ENCODE data around the gene ENDOV.

The ENDOV gene

DNA sequence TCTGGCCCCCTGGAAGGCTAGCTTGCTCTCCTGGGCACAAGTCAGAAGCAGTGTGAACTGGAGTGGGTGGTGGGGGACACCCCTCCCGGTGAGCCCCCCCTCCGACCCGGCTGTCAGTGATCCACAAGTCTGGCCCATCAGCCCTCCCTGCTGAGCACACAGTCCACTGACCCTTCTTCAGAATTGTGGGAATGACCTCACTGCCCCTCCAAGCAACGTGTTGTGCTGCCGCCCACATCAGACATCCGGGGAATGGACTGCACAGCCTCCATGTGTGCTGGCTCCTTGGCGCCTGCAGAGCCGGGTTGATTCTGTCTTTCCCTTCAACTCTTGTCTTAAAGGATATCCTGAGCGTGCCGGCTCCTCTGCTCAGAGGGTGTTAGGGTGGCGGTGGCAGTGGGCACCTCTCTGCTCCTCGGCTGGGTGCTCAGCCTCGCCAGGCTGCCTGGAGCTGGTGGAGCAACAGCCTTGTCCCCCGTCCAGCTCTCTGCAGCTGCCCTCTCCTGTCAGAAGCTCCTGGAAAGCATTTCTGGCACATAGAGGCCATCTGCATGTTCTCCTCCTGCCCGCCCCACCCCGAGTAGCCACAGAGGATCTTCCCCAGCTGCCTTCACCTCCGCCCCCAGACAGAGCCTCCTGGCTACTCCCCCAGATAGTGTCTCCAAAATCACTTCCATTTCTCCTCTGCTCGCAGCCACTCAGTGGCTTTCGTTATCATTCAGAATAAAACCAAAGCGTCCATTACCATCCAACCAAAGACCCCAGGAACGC, 41.7 kb downstream of the ENDOV start:
- in situ Hi-C loops (cut with MboI; ENCODE audit: low pct_unique_long_range_greater_than_20kb, low sequenced_read_pairs): no loop called here
- no peak for DNase-seq

DNA sequence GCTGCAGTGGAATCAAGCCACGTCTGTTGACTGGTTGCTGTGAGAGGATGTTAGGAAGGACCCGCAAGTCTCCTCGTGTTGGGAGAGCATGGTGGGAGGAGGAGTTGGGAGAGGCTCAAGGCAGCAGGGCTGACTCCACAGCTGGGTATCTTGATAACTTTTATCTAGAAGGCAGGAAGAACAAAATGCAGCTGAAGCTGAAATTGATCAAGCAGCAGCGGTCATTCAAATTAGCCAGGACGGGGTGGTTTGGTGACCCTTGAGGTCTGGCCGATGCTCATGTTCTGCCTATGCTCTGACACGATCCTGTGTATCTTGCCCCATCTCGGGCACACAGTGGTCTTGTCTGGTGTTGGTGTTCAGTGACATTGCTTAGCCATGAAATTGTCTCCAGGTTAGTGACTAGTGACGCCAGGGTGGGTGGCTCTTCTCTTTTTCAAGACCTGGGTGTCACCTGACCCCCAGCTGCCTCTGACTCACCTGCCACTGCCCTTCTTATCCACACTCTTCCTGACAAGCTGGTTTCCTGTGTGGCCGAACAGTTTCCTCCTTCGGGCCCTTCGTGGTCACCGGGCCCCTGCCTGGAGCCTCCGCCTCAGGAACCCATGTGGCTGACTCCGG, 42.4 kb downstream of the ENDOV start:
- in situ Hi-C loops (cut with MboI; ENCODE audit: low pct_unique_long_range_greater_than_20kb, low sequenced_read_pairs): no loop called here
- peak; percentile 31 for DNase-seq

DNA sequence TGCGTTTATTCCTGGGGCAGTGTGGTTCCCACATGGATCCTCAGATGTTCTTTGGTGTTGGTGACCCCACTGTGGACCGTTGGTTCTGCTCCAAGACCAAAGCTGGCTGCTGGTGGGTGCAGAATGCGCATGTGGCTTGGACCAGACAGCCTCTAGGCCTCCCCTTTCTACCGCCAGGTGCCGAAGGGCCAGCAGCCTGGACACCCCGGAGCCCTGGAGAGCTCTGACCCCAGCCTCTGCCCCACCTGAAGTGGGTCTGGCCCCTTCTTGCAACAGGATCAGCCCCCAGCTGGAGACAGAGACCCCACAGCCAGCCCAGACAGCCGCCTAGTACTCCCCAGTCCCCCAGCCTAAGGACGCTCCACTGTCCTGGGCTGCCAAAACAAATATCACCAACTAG, 43.0 kb downstream of the ENDOV start:
- in situ Hi-C loops (cut with MboI; ENCODE audit: low pct_unique_long_range_greater_than_20kb, low sequenced_read_pairs): no loop called here
- DNase-seq: no peak

DNA sequence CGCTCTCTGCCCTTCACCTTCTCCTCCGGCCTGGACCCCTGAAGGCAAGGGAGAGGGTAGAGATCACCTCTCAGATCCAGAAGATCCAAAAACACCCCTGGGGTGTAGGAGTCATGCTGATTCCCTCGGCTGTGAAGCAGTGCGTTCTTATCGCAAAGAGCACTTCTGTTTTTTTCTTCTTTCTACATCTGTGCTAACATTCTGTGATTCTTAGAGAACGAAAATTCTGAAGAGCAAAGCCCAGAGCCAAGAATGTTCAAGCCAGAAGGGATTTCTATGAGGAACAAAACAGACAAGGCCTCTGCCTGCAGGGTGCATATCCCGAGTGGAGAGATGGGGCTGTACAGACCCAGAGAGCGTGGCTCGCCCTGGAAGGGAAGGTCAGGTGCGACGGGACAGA, 44.3 kb downstream of the ENDOV start:
- in situ Hi-C loops (cut with MboI; ENCODE audit: low pct_unique_long_range_greater_than_20kb, low sequenced_read_pairs): no loop called here
- no peak for DNase-seq

DNA sequence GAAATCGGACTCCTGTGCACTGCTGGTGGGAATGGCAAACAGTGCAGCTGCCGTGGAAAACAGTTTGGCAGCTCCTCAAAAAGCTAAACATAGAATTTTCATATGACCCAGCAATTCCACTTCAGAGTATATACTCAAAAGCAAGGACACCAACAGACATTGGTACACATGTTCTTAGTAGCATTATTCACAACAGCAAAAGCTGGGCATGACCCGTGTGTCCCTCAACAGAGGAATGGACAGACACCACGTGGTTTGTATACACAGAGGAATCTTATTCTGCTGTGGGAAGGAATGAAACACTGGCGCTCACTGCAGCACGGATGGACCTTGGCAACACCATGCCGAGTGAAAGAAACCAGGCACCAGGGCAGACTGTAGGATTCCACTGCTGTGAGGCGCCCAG, 45.5 kb downstream of the ENDOV start:
- in situ Hi-C loops (cut with MboI; ENCODE audit: low pct_unique_long_range_greater_than_20kb, low sequenced_read_pairs): no loop called here
- DNase-seq: no peak

DNA sequence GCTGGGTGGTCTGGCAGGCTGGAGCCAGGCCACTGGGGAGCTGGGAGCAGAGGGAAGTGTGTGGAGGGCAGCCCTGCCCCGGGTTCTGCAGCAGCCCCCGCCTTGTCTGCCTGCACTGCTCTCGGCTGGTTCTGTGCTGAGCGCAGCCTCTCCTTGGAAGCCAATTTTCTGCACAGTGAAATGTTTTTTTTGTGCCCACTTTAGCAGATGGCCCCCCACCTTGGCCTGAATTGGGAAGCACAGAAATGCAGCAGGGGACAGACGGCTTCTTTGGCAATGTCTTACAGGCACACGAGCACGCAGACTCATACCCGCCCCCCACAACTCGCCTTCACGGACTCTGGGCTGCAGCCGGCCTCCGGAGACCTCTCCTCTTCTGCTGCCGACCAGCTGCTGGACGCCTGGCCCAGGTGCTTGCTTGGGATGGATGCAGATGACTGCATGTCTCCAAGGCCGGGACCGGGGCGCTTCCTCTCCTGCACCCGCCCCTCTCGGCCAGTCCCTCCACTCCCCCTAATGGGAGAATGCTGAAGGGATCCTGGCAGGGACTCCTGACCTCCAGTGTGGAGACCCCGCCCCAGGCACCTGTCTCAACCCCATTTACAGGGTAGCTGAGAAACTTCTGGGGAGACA, 46.7 kb downstream of the ENDOV start:
- in situ Hi-C loops (cut with MboI; ENCODE audit: low pct_unique_long_range_greater_than_20kb, low sequenced_read_pairs): no loop called here
- DNase-seq: no peak

DNA sequence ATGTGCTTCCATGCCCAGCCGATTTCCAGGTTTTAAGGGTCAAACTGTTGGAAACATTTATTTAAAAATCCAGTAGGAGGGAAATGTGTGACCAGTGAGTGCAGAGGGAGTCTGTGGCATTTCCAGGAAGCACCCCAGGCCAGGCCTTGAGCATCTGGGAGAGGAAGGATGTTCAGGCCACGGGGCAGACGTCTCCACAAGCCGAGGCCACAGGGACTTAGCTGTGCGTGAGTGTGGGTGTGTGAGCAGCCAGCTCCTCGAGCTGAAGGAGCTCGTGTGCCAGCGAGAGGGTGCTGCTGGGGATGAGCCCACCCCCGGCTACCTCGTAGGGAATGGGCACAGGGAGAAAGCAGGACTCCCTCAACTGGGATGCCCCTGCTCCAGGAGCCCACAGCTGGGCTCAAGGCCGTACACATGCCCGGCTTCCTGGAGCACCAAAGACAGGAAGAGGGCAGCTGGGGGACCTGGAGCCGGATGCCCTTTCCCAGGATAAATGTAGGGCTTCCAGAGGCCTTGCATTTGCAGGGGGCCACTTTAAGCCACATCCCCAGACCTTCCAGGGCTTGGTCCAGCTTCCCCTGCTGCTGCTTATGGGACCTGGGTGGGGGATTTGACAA, 48.9 kb downstream of the ENDOV start:
- in situ Hi-C loops (cut with MboI; ENCODE audit: low pct_unique_long_range_greater_than_20kb, low sequenced_read_pairs): no loop called here
- no peak for DNase-seq

DNA sequence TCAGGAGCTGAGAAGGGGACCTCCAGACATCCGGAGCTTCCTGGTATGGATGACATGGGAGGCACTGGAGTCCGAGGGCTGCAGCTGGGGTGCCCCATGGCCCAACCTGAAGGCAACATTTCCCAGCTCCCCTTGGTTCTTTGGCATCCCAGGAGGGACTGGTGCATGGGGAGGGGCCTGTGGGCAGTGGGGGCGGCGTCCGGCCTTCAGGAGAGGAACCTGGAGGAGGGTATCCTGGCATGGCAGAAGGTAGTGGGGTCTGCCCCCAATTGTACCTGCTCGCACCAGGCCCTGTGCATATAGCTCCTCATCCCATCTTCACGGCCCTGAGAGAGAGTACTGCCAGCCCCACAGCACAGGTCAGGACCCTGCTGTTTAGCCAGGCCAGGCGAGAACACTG, 49.5 kb downstream of the ENDOV start:
- DNase-seq: no peak
- in situ Hi-C loops (cut with MboI; ENCODE audit: low pct_unique_long_range_greater_than_20kb, low sequenced_read_pairs): no loop called here

DNA sequence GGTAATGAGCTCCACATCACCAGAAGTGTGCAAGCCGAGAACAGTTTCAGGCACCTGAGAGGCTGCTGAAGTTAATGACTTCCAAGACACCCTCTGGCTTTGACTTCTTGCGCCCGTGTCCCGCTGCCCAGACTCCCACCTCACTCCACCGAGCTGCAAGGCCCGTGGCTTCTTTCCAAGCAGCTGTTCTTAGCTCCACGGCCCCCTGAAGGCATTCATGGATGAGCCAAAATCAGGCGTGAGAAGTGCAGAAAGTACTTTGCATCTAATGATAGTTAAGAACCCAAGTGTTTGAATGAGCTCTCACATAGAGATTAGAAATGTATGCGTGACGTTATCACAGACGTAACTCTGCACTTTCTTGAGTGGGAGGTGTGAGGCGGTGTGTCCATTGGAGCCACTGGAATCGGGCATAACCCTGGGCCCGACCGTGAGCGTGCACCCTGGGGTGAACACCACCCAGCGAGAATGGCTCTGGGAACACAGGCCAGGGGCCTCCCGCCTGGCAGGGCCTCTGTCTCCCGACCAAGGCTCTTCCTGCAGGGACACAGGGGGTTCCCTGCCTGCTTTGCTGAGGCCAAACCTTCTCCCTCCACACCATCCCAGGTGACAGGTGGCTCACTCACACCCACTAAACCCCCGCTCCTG, 50.5 kb downstream of the ENDOV start:
- in situ Hi-C loops (cut with MboI; ENCODE audit: low pct_unique_long_range_greater_than_20kb, low sequenced_read_pairs): no loop called here
- no peak for DNase-seq

DNA sequence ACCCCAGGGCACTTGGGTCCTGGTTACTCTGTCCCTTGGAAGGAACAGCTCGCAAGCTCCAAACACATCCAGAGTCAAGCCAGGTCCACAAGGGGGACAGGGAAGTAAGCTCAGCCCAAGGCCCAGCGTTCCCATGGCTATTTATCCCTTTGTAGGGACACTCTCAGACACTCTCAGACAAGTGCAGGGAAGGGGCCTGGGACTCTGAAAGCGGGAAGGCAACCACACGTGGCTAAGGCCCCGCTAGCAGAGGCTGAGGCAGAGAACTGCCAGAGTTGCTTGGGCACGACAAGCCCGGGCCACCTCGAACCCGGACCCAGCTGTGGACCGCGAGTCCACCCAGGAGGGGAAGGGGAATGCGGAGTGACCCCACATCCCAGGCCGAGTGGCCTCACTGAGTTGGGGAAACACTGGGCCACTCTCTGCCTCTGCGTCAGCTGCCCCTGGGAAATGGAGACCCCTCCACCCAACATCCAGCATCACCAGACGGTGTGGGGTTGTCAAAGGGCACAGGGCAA, 51.3 kb downstream of the ENDOV start:
- DNase-seq: no peak
- in situ Hi-C loops (cut with MboI; ENCODE audit: low pct_unique_long_range_greater_than_20kb, low sequenced_read_pairs): no loop called here

DNA sequence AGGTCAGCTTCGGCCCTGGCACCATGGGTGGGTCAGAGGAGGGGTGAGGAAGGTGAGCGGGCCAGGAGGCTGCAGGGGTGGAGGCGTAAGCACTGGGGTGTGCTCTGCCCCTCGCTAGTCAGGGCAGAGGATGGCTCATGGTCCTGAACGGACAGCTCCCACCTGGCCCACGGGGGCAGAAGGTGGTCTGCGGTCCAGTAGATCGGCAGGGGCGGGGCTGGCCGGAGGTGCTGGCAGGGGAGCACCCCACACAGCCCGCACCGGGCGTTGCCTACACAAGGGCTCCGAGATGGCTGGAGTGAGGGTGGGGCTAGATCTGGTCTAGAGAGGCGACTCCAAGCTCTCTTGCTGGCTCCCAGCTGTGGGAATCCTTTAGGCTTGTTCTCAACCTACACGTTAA, 53.3 kb downstream of the ENDOV start:
- no peak for DNase-seq
- in situ Hi-C loops (cut with MboI; ENCODE audit: low pct_unique_long_range_greater_than_20kb, low sequenced_read_pairs): no loop called here

DNA sequence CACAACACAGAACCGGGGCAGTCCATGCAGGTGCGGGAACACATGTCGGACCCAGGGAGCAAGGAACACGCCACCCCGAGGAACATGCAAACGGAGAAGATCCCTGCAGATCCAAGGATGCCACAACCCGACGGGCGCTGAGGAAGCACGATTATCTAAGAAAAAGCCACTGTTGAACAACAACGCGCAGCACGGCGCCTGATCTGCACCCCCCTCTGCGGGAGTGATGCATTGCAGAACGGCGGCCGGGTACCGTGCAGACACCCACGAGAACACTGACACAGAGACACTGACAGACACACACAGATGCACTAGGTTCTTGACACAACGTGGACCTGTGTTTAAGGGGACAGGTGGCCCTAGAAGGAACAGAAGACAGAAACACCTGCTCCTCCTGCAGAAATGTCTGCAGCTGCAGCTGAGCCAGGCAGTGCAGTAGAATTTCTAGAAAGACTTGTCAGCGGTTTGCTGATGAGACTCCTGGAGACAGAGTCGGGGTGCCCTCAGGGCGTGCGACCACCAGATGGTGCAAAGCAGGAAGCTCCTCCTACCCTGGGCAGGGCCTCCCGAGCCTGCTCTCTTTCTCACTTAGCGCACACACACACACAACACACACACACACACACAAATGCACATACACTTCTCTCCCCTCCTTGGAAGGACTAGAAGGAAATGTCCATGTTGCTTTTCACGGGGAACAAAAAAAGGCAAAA, 54.0 kb downstream of the ENDOV start:
- in situ Hi-C loops (cut with MboI; ENCODE audit: low pct_unique_long_range_greater_than_20kb, low sequenced_read_pairs): no loop called here
- DNase-seq: no peak

DNA sequence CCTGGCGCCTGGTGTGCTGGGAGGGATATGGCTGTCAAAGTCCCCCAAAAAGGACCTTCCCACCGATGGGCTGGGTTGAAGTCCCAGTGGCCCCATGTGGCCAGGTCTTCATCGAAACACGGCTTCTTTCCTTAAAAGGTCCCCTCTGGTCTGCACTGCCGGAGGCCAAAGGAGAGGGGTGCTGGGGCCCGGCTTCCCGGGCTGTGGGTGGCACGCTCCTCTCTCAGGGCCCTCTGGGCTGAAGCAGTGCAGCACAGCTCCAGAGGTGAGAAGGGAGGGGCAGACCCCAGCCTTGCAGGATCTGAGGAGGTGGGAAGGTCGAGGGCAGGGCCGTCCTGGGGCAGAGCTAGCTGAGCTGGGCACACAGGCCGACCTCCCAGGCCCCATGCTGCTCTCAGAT, 54.7 kb downstream of the ENDOV start:
- in situ Hi-C loops (cut with MboI; ENCODE audit: low pct_unique_long_range_greater_than_20kb, low sequenced_read_pairs): no loop called here
- no peak for DNase-seq

DNA sequence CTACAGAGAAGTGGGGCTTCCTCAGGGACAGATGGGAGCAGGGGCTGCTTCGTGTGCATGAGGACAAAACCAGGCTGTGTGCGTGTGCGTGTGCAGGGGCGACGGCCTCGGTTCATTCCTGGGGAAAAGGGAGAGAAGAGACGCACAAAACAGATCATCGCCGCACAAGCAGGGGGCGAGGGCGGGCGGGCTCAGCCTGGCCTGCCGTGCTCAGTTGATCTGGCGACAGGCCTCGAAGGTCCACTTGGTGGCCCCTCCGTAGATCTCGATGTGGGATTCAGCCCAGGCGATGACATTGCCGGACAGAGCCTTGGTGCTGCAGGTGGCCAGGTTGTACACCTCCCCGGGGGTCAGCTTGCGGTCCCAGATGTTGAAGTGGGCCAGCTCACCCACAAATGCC, 55.6 kb downstream of the ENDOV start:
- no peak for DNase-seq
- in situ Hi-C loops (cut with MboI; ENCODE audit: low pct_unique_long_range_greater_than_20kb, low sequenced_read_pairs): no loop called here

DNA sequence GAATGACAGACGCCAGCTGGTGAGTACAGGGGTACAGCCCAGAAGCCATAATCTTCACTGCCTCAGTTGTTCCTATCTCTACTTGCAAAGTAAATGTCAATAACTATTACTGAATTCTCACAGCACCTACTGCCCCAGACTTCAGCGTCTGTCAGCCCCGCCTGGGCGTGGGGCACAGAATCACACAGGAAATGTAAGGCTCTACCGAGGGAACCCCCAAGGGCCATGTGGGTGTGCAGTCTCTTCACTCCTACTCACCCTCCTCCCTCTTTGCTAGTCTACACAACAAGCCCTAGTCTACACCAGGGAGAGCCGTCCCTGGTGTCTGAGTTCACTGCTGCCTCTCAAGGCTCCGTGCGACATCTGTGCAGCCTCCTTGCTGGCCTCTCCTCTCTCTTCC, 57.0 kb downstream of the ENDOV start:
- in situ Hi-C loops (cut with MboI; ENCODE audit: low pct_unique_long_range_greater_than_20kb, low sequenced_read_pairs): no loop called here
- no peak for DNase-seq

DNA sequence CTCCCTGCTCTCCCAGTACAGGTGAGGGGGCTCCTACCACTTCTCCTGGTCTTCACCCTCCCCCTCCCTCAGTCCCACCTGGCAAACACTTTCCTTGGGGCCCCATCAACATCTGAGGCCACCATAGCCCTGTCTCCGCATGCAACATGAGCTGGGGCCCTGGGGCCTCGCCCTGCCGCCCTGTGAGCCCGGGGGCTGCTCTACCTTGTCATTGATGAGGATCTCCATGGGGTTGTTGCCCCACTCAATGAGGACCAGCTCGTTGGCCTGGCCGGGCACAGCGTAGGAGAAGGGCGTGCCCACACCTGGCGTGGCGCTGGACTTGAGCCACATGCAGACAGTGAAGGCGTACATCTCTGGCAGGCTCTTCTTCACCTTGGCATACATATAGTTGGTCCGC, 58.0 kb downstream of the ENDOV start:
- no peak for DNase-seq
- in situ Hi-C loops (cut with MboI; ENCODE audit: low pct_unique_long_range_greater_than_20kb, low sequenced_read_pairs): no loop called here

DNA sequence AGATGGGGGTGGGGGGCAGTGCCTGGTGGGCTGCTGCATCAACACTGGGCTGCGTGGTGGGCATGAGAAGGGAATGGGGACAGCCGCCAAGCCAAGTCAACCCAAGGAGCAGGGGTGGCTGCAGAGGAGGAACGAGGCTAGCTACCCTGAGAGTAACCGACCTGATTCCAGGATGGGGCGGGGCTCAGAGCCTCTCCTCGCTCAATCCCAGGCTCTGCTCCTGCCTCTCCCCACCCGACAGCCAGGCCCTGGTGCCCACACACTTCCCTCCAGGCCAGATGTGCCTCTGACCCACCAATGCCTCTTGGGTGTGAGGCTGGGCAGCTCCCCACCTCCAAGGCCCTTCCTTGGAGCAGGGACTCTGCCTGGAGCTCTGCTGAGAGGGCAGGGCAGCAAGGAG, 58.7 kb downstream of the ENDOV start:
- in situ Hi-C loops (cut with MboI; ENCODE audit: low pct_unique_long_range_greater_than_20kb, low sequenced_read_pairs): no loop called here
- DNase-seq: no peak

DNA sequence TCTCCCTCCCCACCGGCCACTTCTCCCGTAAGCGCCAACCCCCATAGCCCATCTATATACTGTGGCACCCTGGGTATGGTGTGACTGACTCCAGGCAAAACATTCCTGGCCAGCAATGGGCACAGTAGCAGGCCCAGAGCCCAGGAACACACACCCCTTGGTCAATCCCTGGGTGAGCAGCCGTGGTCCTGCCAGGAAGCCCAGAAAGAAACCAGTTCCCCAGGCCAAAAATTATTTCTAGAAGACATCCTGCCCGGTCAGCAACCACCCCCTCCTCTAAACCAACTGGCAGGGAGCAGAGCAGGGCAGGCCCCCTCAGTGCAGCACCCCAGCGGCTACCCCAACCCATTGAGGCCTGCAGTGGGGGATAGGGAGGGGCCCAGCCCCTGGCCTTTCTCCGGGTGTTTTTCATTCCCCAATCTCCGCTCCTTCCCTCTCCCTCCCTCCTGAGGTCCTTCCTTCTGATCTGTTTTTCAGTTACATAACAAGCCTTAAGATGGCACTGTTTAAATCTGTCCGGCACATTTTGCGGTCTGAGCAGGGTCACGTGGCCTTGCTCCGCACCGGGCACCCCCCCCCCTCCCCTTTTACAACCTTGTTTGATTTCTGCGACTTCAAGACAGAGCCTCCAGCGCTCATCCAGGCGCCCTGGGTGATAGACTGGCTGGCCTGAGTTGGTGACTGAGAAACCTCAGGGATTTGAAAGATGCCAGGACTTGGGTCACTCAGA, 59.4 kb downstream of the ENDOV start:
- peak; percentile 88 for DNase-seq
- in situ Hi-C loops (cut with MboI; ENCODE audit: low pct_unique_long_range_greater_than_20kb, low sequenced_read_pairs): no loop called here
